GM12878 (cell line): ENCODE results near the gene UCHL5. TPM values are rescaled to one million over a fixed set of nuclear protein-coding genes. Genes with fewer than 3 reads are reported as not detected.

Experiments used
- ATAC-seq: fragments of 200-7000 bp; cut with Tn5 transposase; 3 replicates; pipeline ENCODE4 v1.9.1; 2020; ENCODE audit warnings: mild to moderate bottlenecking, moderate library complexity
- BruUV-seq: library from RNA; stranded (reverse); fragments of 400-500 nt; replicated peaks from 2 replicates; lab custom pipeline; 2021; lab: Mats Ljungman, UMichigan
- CTCF ChIA-PET: fragments of 300-600 bp; sonication (Branson Sonifier 250); formaldehyde crosslinking; extraction: SDS; loops from one replicate; lab custom pipeline; 2021; ENCODE audit warnings: inconsistent platforms; lab: Yijun Ruan, JAX
- POLR2A ChIA-PET: fragments of 350-600 bp; formaldehyde crosslinking; extraction: SDS; loops from one replicate; lab custom pipeline; 2021; ENCODE audit warnings: inconsistent platforms; lab: Charles Lee
- RAD21 ChIA-PET: fragments of 300-600 bp; sonication (Branson Sonifier 250); formaldehyde crosslinking; loops from one replicate; lab custom pipeline; 2023; ENCODE audit warnings: antibody characterized with exemption; ENCODE audit not compliant: unreplicated experiment; lab: Charles Lee
- SMC1A ChIA-PET: fragments of 300-600 bp; sonication (Branson Sonifier 250); formaldehyde crosslinking; loops from one replicate; lab custom pipeline; 2023; ENCODE audit not compliant: unreplicated experiment, uncharacterized antibody; lab: Charles Lee
- DNase-seq: peaks from one replicate; pipeline ENCODE4 v3.0.0-alpha.2; 2011; ENCODE audit warnings: low read depth, low spot score
- FAIRE-seq: peaks from 3 replicates; lab custom pipeline; 2011; peaks lifted over from hg19 to GRCh38; lab: Jason Lieb, UNC
- H2AFZ ChIP-seq: 2 replicates; pipeline ENCODE4 v1.6.0; 2011; ENCODE audit warnings: low read depth, low read length, control low read depth; ENCODE audit not compliant: control insufficient read depth
- H3K27ac ChIP-seq: 2 replicates; pipeline ENCODE4 v1.5.1; 2011; ENCODE audit warnings: control low read depth; ENCODE audit not compliant: control insufficient read depth, insufficient read depth
- H3K27me3 ChIP-seq, 2 experiments: replicated peaks in 1 of 2; 2 replicates each; pipeline versions ENCODE4 v1.6.0 to v1.6.1; 2011; ENCODE audit warnings: low read length in 1 of 2; ENCODE audit not compliant: control insufficient read depth in 2 of 2, insufficient read depth in 2 of 2
- H3K36me3 ChIP-seq, 2 experiments: 2 replicates each; pipeline ENCODE4 v1.5.1; 2011; ENCODE audit warnings: low read length in 1 of 2; ENCODE audit not compliant: control insufficient read depth in 2 of 2, insufficient read depth in 2 of 2
- H3K4me1 ChIP-seq: 2 replicates; pipeline ENCODE4 v1.6.1; 2011; ENCODE audit warnings: mild to moderate bottlenecking, low read length, moderate library complexity, mixed read lengths; ENCODE audit not compliant: control insufficient read depth, insufficient read depth
- H3K4me2 ChIP-seq: 2 replicates; pipeline ENCODE4 v1.6.0; 2011; ENCODE audit warnings: control low read depth; ENCODE audit not compliant: control insufficient read depth, insufficient read depth
- H3K4me3 ChIP-seq: fragments of 200-600 bp; sonication (generic); 2 replicates; pipeline ENCODE4 v1.5.1; 2016
- H3K79me2 ChIP-seq: 2 replicates; pipeline ENCODE4 v1.6.0; 2011; ENCODE audit warnings: low read length; ENCODE audit not compliant: control insufficient read depth, insufficient read depth
- H3K9ac ChIP-seq: 2 replicates; pipeline ENCODE4 v1.8.0; 2011; ENCODE audit warnings: low read length, control low read depth, mixed read lengths; ENCODE audit not compliant: control insufficient read depth, insufficient read depth
- H3K9me3 ChIP-seq: replicated peaks from 3 replicates; pipeline ENCODE4 v1.5.1; 2011; ENCODE audit warnings: mild to moderate bottlenecking, low read length; ENCODE audit not compliant: control insufficient read depth, insufficient read depth
- H4K20me1 ChIP-seq: 2 replicates; pipeline ENCODE4 v1.6.0; 2011; ENCODE audit not compliant: control insufficient read depth, insufficient read depth
- ATF7 ChIP-seq: fragments of 450-650 bp; IDR thresholded peaks from 2 replicates; pipeline ENCODE4 v1.6.1; 2016; ENCODE audit warnings: low read depth, mild to moderate bottlenecking
- EGR1 ChIP-seq, 2 experiments: IDR thresholded peaks; 1 replicate in 1 of 2; 2 replicates in 1 of 2; pipeline ENCODE4 v1.6.1; 2011 to 2012; ENCODE audit warnings: low read depth in 2 of 2, low read length in 2 of 2, borderline replicate concordance in 1 of 2, mild to moderate bottlenecking in 1 of 2, moderate library complexity in 1 of 2
- NBN ChIP-seq: fragments of 450-650 bp; IDR thresholded peaks from 2 replicates; pipeline ENCODE4 v1.6.1; 2016
- NFXL1 ChIP-seq: fragments of 450-650 bp; IDR thresholded peaks from 2 replicates; pipeline ENCODE4 v1.6.1; 2017; ENCODE audit warnings: antibody characterized with exemption, mild to moderate bottlenecking, borderline replicate concordance
- POLR2A ChIP-seq: IDR thresholded peaks from 2 replicates; pipeline ENCODE4 v1.6.1; 2011; ENCODE audit warnings: low read depth, mild to moderate bottlenecking, low read length
- RCOR1 ChIP-seq: conservative IDR thresholded peaks from 2 replicates; pipeline ENCODE4 v1.6.1; 2012; ENCODE audit warnings: low read depth, low read length, improper control_type of control experiment
- TBL1XR1 ChIP-seq: IDR thresholded peaks from 2 replicates; pipeline ENCODE4 v1.6.1; 2012; ENCODE audit warnings: low read depth, low read length, improper control_type of control experiment
- TCF3 ChIP-seq: IDR thresholded peaks from 2 replicates; pipeline ENCODE4 v1.6.1; 2012; ENCODE audit warnings: low read depth, mild to moderate bottlenecking, low read length, borderline replicate concordance; ENCODE audit not compliant: insufficient read depth
- WGBS: methylation state at CpG from one replicate; pipeline ENCODE4 v1.1.6; 2016; ENCODE audit warnings: low lambda C conversion rate; ENCODE audit not compliant: insufficient replicate concordance, insufficient coverage; ENCODE audit errors: missing lambda C conversion rate; 5-methylcytosine and 5-hydroxymethylcytosine counted together
- in situ Hi-C: fragments of 300-500 bp; cut with MboI; formaldehyde crosslinking; loops from 9 replicates; pipeline ENCODE4 v1.14.3; 2018; ENCODE audit warnings: mixed read lengths
- intact Hi-C: fragments of 100-400 bp; cut with micrococcal nuclease; formaldehyde crosslinking; loops from one replicate; pipeline ENCODE4 v1.14.2; 2022; ENCODE audit not compliant: unreplicated experiment
- polyA plus RNA-seq, 11 experiments: library from polyadenylated mRNA; depleted of rRNA in 4 of 11; unstranded in 6 of 11; stranded (reverse) in 5 of 11; fragments of >200 nt; fragmentation: Nextera tagmentation in 4 of 11; fragmentation: Illumina TruSeq in 1 of 11; extraction: Ambion mirVana in 4 of 11; extraction: Trizol in 1 of 11; gene quantifications; 1 replicate in 1 of 11; 2 replicates in 10 of 11; pipeline versions ENCODE4 v1.2.1 to v1.2.3, GENCODE V29; 2011 to 2016; ENCODE audit warnings: inconsistent platforms in 2 of 11, missing spikeins in 2 of 11, low read depth in 1 of 11
- total RNA-seq, 4 experiments: library from RNA; depleted of rRNA in 3 of 4; stranded (reverse); fragments of >200 nt in 3 of 4; fragmentation: Illumina TruSeq in 1 of 4; extraction: Trizol in 1 of 4; gene quantifications; 2 replicates each; pipeline versions ENCODE4 v1.2.1 to v1.2.3, GENCODE V29; 2013 to 2021
- TF ChIP-seq, protein P1 (sequence below): fragments of 450-650 bp; conservative IDR thresholded peaks from 2 replicates; pipeline ENCODE4 v1.6.1; 2017; ENCODE audit warnings: mild to moderate bottlenecking, moderate library complexity

Gene UCHL5
- total and polyA plus RNA-seq, 10 of the 15 experiments (the other 5 are each of a cell fraction or from before 2014, with no cell fraction given) = 30.1 to 179 (median 60.1) TPM

DNA sequence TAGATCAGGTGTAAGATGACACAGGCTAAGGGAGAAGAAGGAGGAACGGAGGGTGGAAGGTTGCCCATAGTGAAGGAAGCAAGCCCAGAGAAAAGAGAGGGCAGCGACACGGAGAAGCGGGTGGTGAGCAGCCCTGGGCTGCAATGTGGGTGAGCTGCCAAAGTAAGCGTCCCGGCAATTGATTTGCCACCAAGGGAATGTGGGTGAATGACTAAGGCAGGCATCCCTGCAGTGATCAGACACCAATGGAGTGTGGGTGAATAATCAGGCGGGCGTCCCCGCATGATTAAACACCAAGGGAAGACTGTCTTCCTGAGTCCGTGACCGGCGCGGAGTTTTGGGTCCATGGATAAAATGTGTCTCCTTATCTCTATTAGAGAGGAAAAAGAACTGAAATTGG lies 79.6 kb downstream of the UCHL5 start:
- H3K36me3 ChIP-seq = no peaks in the 10 kb centered on the region
- no peaks in the 10 kb centered on the region for H3K9me3 ChIP-seq
- ChIA-PET POLR2A (no interaction called here), RAD21 (no interaction called here), SMC1A (no interaction called here)
- H3K9ac ChIP-seq = no peak overlapping the region
- no peak for ATAC-seq
- FAIRE-seq = no peak
- no peak for DNase-seq
- H3K4me3 ChIP-seq = no peak overlapping the region
- no TSS peak for BruUV-seq
- no peaks in the 10 kb centered on the region for H3K27me3 ChIP-seq
- intact Hi-C loops = no loop called here
- TF ChIP-seq TCF3 = no peak
- no peak for TF ChIP-seq EGR1 (IDR thresholded peaks at IDR 0.05; ENCODE audit: borderline replicate concordance in 1 of 2, low read depth in 2 of 2, low read length in 2 of 2)
- TF ChIP-seq POLR2A = no peak
- TF ChIP-seq, all 136 proteins: peak for 0
- H3K79me2 ChIP-seq = no peaks in the 10 kb centered on the region
- H3K4me1 ChIP-seq = peaks cover 3% of the 10 kb centered on the region; the same call in 1 of the 2 replicates
- in situ Hi-C loops = no loop called here
- H3K27ac ChIP-seq = no peak overlapping the region
- no peak overlapping the region for H3K4me2 ChIP-seq
- 93% methylated on average over 13 of the region's 13 CpGs for WGBS
- no peaks in the 10 kb centered on the region for H4K20me1 ChIP-seq
- no peak overlapping the region for H2AFZ ChIP-seq
- CTCF ChIA-PET = no interaction called here

DNA sequence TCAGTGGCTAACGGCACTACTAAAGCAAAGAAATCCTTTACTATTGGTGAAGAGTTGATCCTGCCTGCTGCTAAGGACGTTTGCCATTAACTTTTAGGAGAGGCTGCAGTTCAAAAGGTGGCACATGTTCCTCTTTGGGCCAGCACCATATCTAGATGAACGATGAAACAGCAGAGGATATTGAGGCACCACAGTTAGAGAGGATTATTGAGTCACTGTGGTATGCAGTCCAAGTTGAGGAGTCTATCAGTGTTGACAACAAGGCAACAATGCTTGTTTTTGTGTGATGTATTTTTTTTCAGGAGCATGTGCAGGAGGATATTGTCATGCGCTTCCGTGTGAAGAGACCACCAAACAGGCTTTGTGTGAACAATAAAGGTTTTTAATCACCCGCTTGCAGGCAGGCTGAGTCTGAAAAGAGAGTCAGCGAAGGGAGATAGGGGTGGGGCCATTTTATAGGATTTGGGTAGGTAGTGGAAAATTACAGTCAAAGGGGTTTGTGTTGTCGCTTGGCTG lies 80.9 kb downstream of the UCHL5 start:
- H3K4me1 ChIP-seq = no peaks in the 10 kb centered on the region
- H3K4me2 ChIP-seq = no peak overlapping the region
- no peak overlapping the region for H3K27ac ChIP-seq
- no peaks in the 10 kb centered on the region for H3K36me3 ChIP-seq
- DNase-seq (no peak), FAIRE-seq (no peak)
- in situ Hi-C loops (no loop called here), intact Hi-C loops (no loop called here)
- no peaks in the 10 kb centered on the region for H4K20me1 ChIP-seq
- WGBS = 70% methylated on average over 8 of the region's 8 CpGs
- ChIA-PET RAD21 (no interaction called here), CTCF (no interaction called here), POLR2A (no interaction called here), SMC1A (no interaction called here)
- no TSS peak for BruUV-seq
- H3K9me3 ChIP-seq = no peaks in the 10 kb centered on the region
- H2AFZ ChIP-seq = no peak overlapping the region
- TF ChIP-seq NFXL1 (no peak), EGR1 (IDR thresholded peaks at IDR 0.05; ENCODE audit: borderline replicate concordance in 1 of 2, low read depth in 2 of 2, low read length in 2 of 2) (no peak), NBN (no peak), ATF7 (no peak), TBL1XR1 (no peak), RCOR1 (no peak)
- TF ChIP-seq, protein P1, sequence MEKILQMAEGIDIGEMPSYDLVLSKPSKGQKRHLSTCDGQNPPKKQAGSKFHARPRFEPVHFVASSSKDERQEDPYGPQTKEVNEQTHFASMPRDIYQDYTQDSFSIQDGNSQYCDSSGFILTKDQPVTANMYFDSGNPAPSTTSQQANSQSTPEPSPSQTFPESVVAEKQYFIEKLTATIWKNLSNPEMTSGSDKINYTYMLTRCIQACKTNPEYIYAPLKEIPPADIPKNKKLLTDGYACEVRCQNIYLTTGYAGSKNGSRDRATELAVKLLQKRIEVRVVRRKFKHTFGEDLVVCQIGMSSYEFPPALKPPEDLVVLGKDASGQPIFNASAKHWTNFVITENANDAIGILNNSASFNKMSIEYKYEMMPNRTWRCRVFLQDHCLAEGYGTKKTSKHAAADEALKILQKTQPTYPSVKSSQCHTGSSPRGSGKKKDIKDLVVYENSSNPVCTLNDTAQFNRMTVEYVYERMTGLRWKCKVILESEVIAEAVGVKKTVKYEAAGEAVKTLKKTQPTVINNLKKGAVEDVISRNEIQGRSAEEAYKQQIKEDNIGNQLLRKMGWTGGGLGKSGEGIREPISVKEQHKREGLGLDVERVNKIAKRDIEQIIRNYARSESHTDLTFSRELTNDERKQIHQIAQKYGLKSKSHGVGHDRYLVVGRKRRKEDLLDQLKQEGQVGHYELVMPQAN = no peak
- TF ChIP-seq, all 136 proteins: peak for 0
- Histone ChIP-seq H3K4me3 (no peak overlapping the region), H3K9ac (no peak overlapping the region), H3K27me3 (no peaks in the 10 kb centered on the region), H3K79me2 (no peaks in the 10 kb centered on the region)
- no peak for ATAC-seq
